Neural crest cell (in vitro differentiated cells): ENCODE measurements around the gene TSPYL4. TPM values are rescaled to one million over a fixed set of nuclear protein-coding genes. Genes with fewer than 3 reads are reported as not detected.
A peak's percentile ranks its signal among the peaks of the same experiment; 100 is the strongest.

ENCODE experiments used
- DNase-seq: peaks from one replicate; pipeline ENCODE4 v3.0.0; 2021; ENCODE audit warnings: low read depth, mixed read lengths, low spot score
- H3K27ac Mint-ChIP-seq: one replicate; pipeline ENCODE4 v1.8.0; 2021; ENCODE audit warnings: mild to moderate bottlenecking, mixed read lengths; ENCODE audit not compliant: unreplicated experiment
- H3K27me3 Mint-ChIP-seq: 2 replicates; pipeline ENCODE4 v1.8.0; 2021; ENCODE audit warnings: low read depth, mild to moderate bottlenecking, mixed read lengths
- H3K36me3 Mint-ChIP-seq: 2 replicates; pipeline ENCODE4 v1.8.0; 2021; ENCODE audit warnings: low read depth, mild to moderate bottlenecking, mixed read lengths
- H3K4me1 Mint-ChIP-seq: 2 replicates; pipeline ENCODE4 v1.8.0; 2021; ENCODE audit warnings: mixed read lengths
- H3K4me3 Mint-ChIP-seq: one replicate; pipeline ENCODE4 v1.8.0; 2021; ENCODE audit warnings: mild to moderate bottlenecking, mixed read lengths
- H3K9me3 Mint-ChIP-seq: 2 replicates; pipeline ENCODE4 v1.8.0; 2021; ENCODE audit warnings: mixed read lengths
- CTCF ChIP-seq: fragments of 200-600 bp; sonication (generic); conservative IDR thresholded peaks from 2 replicates; pipeline ENCODE4 v1.5.0; 2021; ENCODE audit warnings: antibody characterized with exemption, mild to moderate bottlenecking
- total RNA-seq: library from RNA; stranded (reverse); gene quantifications from 2 replicates; pipeline ENCODE4 v1.2.1, GENCODE V29; 2021

The TSPYL4 gene
- total RNA-seq, 1 donor from 2014 or later, result 55.0 TPM

DNA sequence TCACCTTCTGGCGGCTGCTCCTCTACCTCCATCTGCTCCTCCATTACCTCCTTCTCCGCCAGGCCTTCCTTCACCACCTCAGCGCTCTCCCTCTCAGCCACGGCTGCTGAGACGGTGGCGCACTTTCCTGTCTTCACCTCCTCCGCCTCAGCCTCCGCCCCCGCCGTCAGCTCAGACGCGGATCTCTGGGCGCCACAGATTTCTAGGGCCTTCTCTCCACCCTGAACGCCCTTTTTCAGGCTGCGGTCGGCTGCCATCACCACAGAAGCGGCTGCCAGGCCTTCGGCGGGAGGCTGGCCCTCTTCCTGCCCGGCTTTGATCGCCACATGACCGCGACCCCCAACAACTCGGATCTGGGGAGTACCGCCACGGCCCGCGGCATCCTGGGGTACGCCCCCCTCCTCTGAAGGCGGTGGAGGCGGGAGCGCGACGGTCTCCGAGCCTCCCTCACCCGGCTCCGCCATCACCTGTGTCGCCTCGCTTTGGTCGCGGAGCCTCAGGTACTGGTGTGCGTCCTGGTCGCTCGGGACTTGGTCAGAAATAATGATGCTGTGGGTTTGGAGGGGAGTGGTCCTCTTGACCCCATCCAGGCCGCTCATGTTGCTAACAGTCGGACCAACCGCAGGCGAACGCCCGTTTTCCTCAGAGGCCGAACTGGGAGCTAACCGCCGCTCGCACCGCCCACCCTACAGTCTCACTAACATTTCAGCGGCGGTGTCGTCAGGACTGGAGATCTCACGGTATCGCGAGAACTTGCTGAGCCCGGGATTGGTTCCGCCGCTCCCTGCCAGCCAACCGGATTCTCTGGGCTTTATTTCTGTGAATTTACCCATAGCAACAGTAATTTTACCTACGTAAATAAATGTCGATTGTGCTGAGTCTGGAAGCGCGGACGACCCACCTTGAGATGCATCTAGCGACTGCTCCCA lies 25.6 kb upstream of the TSPYL4 start, which contains the start of gene TSPYL1:
Gene TSPYL1 (minus strand): TSS at position 699 of the 929 bp plus-strand sequence. CDS start 100 bp downstream, at position 599.
- peak; percentile 87 for DNase-seq
- peaks cover 54% of the 10 kb centered on the region for H3K4me1 Mint-ChIP-seq
- H3K4me3 Mint-ChIP-seq, result peak within 1 kb of the TSS; percentile 100
- TF ChIP-seq CTCF, result peak; percentile 22
- H3K9me3 Mint-ChIP-seq, result no peaks in the 10 kb centered on the region
- peak within 1 kb of the TSS; percentile 100 for H3K27ac Mint-ChIP-seq
- H3K36me3 Mint-ChIP-seq, result peaks cover 24% of the 10 kb centered on the region
- H3K27me3 Mint-ChIP-seq, result no peaks in the 10 kb centered on the region

- Mint-ChIP-seq H3K4me3 (peak overlapping the region; percentile 100), H3K27me3 (no peaks in the 10 kb centered on the region), H3K9me3 (no peaks in the 10 kb centered on the region), H3K36me3 (peaks cover 24% of the 10 kb centered on the region), H3K4me1 (peaks cover 54% of the 10 kb centered on the region), H3K27ac (peak overlapping the region; percentile 100)
- no peak for DNase-seq
- TF ChIP-seq CTCF, result no peak
These were observed 25.0 kb upstream of the TSPYL4 start for GRCh38 chr6:116278854-116279231.

DNA sequence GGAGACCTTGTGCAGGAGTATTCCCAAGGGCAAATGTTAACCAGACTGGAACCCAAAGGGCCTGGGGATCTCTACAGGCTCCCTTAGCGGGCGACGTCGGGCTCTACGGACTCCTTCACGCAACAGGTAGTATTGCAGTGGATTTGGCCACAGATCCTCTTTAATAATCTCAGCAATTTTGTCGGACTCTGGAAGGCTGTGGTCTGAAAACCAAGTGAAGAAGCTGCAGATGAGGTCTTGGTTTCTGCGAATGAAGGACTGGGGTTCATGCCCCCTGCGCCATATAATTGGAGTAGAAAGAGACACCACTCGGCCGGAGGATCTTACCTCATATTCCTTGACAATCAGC lies 24.6 kb upstream of the TSPYL4 start:
- DNase-seq, result no peak
- Mint-ChIP-seq H3K27me3 (no peaks in the 10 kb centered on the region), H3K36me3 (peaks cover 24% of the 10 kb centered on the region), H3K4me1 (peaks cover 54% of the 10 kb centered on the region), H3K4me3 (peak overlapping the region; percentile 100), H3K27ac (no peak overlapping the region), H3K9me3 (no peaks in the 10 kb centered on the region)
- no peak for TF ChIP-seq CTCF

GRCh38 chr6:116277124-116277523 lies 23.2 kb upstream of the TSPYL4 start:
- Mint-ChIP-seq H3K9me3 (no peaks in the 10 kb centered on the region), H3K27me3 (no peaks in the 10 kb centered on the region), H3K36me3 (peaks cover 24% of the 10 kb centered on the region), H3K4me3 (peak overlapping the region; percentile 100), H3K4me1 (peaks cover 54% of the 10 kb centered on the region), H3K27ac (no peak overlapping the region)
- TF ChIP-seq CTCF, result no peak
- DNase-seq, result no peak

GRCh38 chr6:116271149-116271708 lies 17.4 kb upstream of the TSPYL4 start:
- Mint-ChIP-seq H3K9me3 (no peaks in the 10 kb centered on the region), H3K4me1 (peaks cover 15% of the 10 kb centered on the region), H3K36me3 (peaks cover 8% of the 10 kb centered on the region), H3K27me3 (no peaks in the 10 kb centered on the region), H3K4me3 (no peak overlapping the region), H3K27ac (no peak overlapping the region)
- no peak for DNase-seq
- no peak for TF ChIP-seq CTCF
